GM12891 (cell line): Measurements from ENCODE around the gene PTBP2.

Experiments
- POLR2A ChIP-seq: IDR thresholded peaks from 2 replicates; pipeline ENCODE4 v1.6.1; 2011; ENCODE audit warnings: low read depth, low read length, control low read depth
- POLR2AphosphoS5 ChIP-seq: IDR thresholded peaks from 2 replicates; pipeline ENCODE4 v1.6.1; 2011; ENCODE audit warnings: low read depth, low read length, control low read depth
- SPI1 ChIP-seq: IDR thresholded peaks from 2 replicates; pipeline ENCODE4 v1.6.1; 2011; ENCODE audit warnings: low read depth, low read length, control low read depth

GRCh38 chr1:96688767-96689166, 32.8 kb upstream of the PTBP2 start:
- TF ChIP-seq POLR2A = no peak
- no peak for TF ChIP-seq POLR2AphosphoS5
- no peak for TF ChIP-seq SPI1
